Measurements from ENCODE around the gene ORC6.

GRCh38 chr16:46730801-46731690 is 41.6 kb downstream of the ORC6 start:
- TF ChIP-seq CTCF (IDR thresholded peaks at IDR 0.05) (no peak), POLR2AphosphoS5 (IDR thresholded peaks at IDR 0.05) (no peak), POLR2A (IDR thresholded peaks at IDR 0.05) (no peak), EP300 (IDR thresholded peaks at IDR 0.05) (no peak)
